ENCODE measurements around the gene WNT8B.

WNT8B gene

GRCh38 chr10:100468978-100469377 lies 6.2 kb downstream of the WNT8B start:
- no peak overlapping the region for H3K27ac ChIP-seq (replicated peaks)
- peaks cover 2% of the 10 kb centered on the region for H3K27me3 ChIP-seq (ENCODE audit: insufficient read depth, poor library complexity, severe bottlenecking)
- TF ChIP-seq POLR2AphosphoS5 (IDR thresholded peaks at IDR 0.05; ENCODE audit: low read depth) (no peak), CTCF (IDR thresholded peaks at IDR 0.05; ENCODE audit: insufficient read depth, low read length) (no peak), GABPA (IDR thresholded peaks at IDR 0.05; ENCODE audit: low read depth) (no peak), SPI1 (IDR thresholded peaks at IDR 0.05; ENCODE audit: borderline replicate concordance, low read depth) (no peak)
- no peak overlapping the region for H3K4me3 ChIP-seq (replicated peaks; ENCODE audit: insufficient read depth, low read length)
- no peak for DNase-seq (ENCODE audit: low read depth in 1 of 2, low spot score in 1 of 2)

DNA sequence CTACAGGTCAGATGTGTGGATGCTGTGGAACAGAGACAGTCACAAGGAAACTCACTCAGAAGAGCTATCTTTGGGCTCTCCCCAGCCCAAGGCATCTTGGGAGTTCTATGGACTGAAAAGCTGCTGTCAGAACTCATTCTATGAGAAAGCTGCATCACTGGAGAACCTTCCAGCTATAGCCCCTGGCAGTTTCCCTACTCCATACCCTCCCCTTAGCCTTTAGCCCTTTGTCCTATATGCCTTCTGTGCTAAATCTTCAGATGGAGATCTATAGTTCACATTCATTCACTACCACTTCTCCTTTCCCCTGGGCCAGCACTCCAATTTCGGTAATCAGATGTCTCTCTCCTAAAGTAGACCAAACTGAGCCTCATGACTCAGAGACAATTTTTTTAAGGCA lies 6.9 kb downstream of the WNT8B start:
- TF ChIP-seq CTCF (IDR thresholded peaks at IDR 0.05; ENCODE audit: insufficient read depth, low read length), result no peak
- no peak; the same call in 1 of the 2 replicates for TF ChIP-seq SPI1 (IDR thresholded peaks at IDR 0.05; ENCODE audit: borderline replicate concordance, low read depth)
- TF ChIP-seq GABPA (IDR thresholded peaks at IDR 0.05; ENCODE audit: low read depth), result no peak
- TF ChIP-seq POLR2AphosphoS5 (IDR thresholded peaks at IDR 0.05; ENCODE audit: low read depth), result no peak
- TF ChIP-seq, protein P1, sequence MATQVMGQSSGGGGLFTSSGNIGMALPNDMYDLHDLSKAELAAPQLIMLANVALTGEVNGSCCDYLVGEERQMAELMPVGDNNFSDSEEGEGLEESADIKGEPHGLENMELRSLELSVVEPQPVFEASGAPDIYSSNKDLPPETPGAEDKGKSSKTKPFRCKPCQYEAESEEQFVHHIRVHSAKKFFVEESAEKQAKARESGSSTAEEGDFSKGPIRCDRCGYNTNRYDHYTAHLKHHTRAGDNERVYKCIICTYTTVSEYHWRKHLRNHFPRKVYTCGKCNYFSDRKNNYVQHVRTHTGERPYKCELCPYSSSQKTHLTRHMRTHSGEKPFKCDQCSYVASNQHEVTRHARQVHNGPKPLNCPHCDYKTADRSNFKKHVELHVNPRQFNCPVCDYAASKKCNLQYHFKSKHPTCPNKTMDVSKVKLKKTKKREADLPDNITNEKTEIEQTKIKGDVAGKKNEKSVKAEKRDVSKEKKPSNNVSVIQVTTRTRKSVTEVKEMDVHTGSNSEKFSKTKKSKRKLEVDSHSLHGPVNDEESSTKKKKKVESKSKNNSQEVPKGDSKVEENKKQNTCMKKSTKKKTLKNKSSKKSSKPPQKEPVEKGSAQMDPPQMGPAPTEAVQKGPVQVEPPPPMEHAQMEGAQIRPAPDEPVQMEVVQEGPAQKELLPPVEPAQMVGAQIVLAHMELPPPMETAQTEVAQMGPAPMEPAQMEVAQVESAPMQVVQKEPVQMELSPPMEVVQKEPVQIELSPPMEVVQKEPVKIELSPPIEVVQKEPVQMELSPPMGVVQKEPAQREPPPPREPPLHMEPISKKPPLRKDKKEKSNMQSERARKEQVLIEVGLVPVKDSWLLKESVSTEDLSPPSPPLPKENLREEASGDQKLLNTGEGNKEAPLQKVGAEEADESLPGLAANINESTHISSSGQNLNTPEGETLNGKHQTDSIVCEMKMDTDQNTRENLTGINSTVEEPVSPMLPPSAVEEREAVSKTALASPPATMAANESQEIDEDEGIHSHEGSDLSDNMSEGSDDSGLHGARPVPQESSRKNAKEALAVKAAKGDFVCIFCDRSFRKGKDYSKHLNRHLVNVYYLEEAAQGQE (IDR thresholded peaks at IDR 0.05; ENCODE audit: insufficient replicate concordance, low read depth), result no peak
- no peak for DNase-seq (ENCODE audit: low read depth in 1 of 2, low spot score in 1 of 2)
- Histone ChIP-seq H3K27me3 (ENCODE audit: insufficient read depth, poor library complexity, severe bottlenecking) (peaks cover 2% of the 10 kb centered on the region), H3K4me3 (replicated peaks; ENCODE audit: insufficient read depth, low read length) (no peak overlapping the region), H3K27ac (replicated peaks) (no peak overlapping the region)

- Histone ChIP-seq H3K27me3 (ENCODE audit: insufficient read depth, poor library complexity, severe bottlenecking) (peaks cover under 1% of the 10 kb centered on the region), H3K4me3 (replicated peaks; ENCODE audit: insufficient read depth, low read length) (no peak overlapping the region), H3K27ac (replicated peaks) (no peak overlapping the region)
- no peak for DNase-seq (ENCODE audit: low read depth in 1 of 2, low spot score in 1 of 2)
- TF ChIP-seq POLR2AphosphoS5 (IDR thresholded peaks at IDR 0.05; ENCODE audit: low read depth), result no peak
- no peak for TF ChIP-seq SPI1 (IDR thresholded peaks at IDR 0.05; ENCODE audit: borderline replicate concordance, low read depth)
- no peak for TF ChIP-seq CTCF (IDR thresholded peaks at IDR 0.05; ENCODE audit: insufficient read depth, low read length)
- TF ChIP-seq, protein P1 (IDR thresholded peaks at IDR 0.05; ENCODE audit: insufficient replicate concordance, low read depth), result no peak
- no peak for TF ChIP-seq GABPA (IDR thresholded peaks at IDR 0.05; ENCODE audit: low read depth)
These were observed 7.6 kb downstream of the WNT8B start for GRCh38 chr10:100470367-100470766.

DNA sequence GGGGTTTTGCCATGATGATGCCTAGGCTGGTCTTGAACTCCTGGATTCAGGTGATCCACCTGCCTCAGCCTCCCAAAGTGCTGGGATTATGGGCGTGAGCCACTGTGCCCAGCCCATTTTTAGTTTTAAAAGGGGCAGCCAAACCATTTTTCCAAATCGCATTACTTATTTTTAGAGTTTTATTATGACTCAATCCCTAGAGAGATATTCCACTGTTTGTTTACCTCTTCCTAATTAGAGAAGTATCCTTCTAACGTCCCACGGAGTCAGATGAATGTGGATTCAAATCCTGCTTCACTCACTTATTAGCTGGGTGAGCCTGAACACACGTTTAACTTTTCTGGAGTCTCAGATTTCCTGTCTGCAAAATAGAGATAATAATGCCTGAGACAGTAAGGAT lies 15.2 kb downstream of the WNT8B start:
- DNase-seq (ENCODE audit: low read depth in 1 of 2, low spot score in 1 of 2), result no peak
- Histone ChIP-seq H3K4me3 (replicated peaks; ENCODE audit: insufficient read depth, low read length) (no peak overlapping the region), H3K27me3 (ENCODE audit: insufficient read depth, poor library complexity, severe bottlenecking) (no peaks in the 10 kb centered on the region), H3K27ac (replicated peaks) (no peak overlapping the region)
- TF ChIP-seq GABPA (IDR thresholded peaks at IDR 0.05; ENCODE audit: low read depth) (no peak), CTCF (IDR thresholded peaks at IDR 0.05; ENCODE audit: insufficient read depth, low read length) (no peak), SPI1 (IDR thresholded peaks at IDR 0.05; ENCODE audit: borderline replicate concordance, low read depth) (no peak), POLR2AphosphoS5 (IDR thresholded peaks at IDR 0.05; ENCODE audit: low read depth) (no peak)
- TF ChIP-seq, protein P1 (IDR thresholded peaks at IDR 0.05; ENCODE audit: insufficient replicate concordance, low read depth), result no peak

All from HL-60 (cell line).